Measurements from ENCODE around the gene SERPIND1.

The SERPIND1 gene

DNA sequence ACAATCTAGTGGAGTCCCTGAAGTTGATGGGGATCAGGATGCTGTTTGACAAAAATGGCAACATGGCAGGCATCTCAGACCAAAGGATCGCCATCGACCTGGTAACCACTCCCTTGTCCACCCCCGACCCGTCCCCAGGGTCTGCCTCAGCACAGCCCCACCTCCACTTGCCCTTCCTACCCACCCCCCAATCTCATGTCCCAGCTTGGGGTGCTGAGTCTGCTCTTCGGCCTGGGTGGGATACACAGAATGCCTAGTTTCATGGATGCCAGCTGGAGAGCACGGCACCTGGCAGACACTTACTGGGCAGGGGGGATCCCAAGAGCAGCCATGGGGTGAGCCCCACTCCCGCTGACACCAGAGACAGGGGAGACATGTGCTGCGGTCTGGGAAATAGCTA, 12.1 kb downstream of the SERPIND1 start:
- TF ChIP-seq, protein P1, sequence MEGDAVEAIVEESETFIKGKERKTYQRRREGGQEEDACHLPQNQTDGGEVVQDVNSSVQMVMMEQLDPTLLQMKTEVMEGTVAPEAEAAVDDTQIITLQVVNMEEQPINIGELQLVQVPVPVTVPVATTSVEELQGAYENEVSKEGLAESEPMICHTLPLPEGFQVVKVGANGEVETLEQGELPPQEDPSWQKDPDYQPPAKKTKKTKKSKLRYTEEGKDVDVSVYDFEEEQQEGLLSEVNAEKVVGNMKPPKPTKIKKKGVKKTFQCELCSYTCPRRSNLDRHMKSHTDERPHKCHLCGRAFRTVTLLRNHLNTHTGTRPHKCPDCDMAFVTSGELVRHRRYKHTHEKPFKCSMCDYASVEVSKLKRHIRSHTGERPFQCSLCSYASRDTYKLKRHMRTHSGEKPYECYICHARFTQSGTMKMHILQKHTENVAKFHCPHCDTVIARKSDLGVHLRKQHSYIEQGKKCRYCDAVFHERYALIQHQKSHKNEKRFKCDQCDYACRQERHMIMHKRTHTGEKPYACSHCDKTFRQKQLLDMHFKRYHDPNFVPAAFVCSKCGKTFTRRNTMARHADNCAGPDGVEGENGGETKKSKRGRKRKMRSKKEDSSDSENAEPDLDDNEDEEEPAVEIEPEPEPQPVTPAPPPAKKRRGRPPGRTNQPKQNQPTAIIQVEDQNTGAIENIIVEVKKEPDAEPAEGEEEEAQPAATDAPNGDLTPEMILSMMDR (conservative IDR thresholded peaks at IDR 0.05; ENCODE audit: control insufficient read depth, insufficient read depth, low read depth, low read length) = no peak
- no peak overlapping the region for H3K4me3 ChIP-seq (ENCODE audit: control insufficient read depth, low read depth, low read length)
- no peak for DNase-seq (ENCODE audit: low read depth)

DNA sequence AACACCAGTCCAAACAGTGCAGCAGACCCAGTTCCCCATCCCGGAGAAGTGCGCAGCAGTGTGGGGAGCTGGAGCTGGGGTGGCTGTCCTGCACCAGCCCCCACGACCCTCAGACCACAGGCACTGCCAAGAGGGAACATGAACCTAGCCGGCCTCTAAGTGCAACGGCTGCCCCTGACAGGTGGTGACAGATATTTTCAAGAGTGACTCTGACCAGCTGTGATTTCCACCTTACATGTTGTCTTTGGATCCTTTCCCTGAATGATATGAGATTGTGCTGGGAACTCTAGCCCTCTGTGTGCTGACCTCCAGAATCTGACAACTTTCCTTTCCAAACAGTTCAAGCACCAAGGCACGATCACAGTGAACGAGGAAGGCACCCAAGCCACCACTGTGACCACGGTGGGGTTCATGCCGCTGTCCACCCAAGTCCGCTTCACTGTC, 12.6 kb downstream of the SERPIND1 start:
- TF ChIP-seq, protein P1 (conservative IDR thresholded peaks at IDR 0.05; ENCODE audit: control insufficient read depth, insufficient read depth, low read depth, low read length) = no peak
- no peak for DNase-seq (ENCODE audit: low read depth)

DNA sequence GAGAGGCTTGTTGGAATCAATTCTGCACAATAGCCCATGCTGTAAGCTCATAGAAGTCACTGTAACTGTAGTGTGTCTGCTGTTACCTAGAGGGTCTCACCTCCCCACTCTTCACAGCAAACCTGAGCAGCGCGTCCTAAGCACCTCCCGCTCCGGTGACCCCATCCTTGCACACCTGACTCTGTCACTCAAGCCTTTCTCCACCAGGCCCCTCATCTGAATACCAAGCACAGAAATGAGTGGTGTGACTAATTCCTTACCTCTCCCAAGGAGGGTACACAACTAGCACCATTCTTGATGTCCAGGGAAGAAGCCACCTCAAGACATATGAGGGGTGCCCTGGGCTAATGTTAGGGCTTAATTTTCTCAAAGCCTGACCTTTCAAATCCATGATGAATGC, 13.3 kb downstream of the SERPIND1 start:
- no peak overlapping the region for H3K4me3 ChIP-seq (ENCODE audit: control insufficient read depth, low read depth, low read length)
- TF ChIP-seq, protein P1 (conservative IDR thresholded peaks at IDR 0.05; ENCODE audit: control insufficient read depth, insufficient read depth, low read depth, low read length) = no peak
- DNase-seq (ENCODE audit: low read depth) = no peak

More for the DNA sequence above, 12.6 kb downstream of the SERPIND1 start:
- H3K4me3 ChIP-seq (ENCODE audit: control insufficient read depth, low read depth, low read length) = no peak overlapping the region

DNA sequence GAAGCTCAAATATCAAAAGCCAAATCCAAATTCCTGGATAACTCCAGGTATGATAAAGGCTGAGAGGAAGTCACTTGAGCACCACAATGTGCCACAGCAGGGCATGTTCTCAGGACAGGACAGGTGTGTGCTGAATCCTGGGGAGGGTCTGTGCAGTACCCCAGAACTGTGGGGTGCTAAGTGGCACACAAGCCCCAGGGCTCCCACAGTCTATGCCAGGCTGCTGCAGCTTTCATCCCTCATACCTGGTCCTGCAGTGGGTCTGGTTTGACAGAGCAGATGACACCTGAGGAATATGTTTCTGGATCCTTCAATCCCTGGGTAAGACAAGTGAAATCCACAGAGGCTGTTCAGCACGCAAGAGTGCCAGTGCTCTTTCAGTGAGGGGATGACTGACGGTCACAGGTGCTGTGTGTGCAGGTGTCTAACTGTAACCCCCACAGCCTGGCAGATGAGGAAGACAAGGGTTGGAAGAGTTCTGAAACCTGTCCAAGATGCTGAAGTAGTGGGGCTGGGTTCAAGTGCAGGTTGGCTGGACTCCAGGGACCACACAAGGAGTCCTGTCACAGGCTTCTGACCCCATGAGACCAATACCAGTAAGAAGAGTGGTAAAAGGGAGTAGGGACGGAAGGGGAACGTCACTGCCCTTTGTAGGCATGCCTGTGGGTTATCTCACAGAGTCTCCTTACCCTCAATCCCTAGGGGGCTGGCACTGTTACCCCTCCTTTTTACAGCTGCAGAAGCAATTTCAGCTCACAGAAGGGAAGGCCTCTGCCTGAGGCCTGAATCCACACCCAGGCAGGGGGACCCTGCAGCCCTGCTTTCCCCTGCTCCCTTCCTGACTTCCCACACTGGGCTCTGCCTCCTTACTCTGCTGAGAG, 14.1 kb downstream of the SERPIND1 start:
- H3K4me3 ChIP-seq (ENCODE audit: control insufficient read depth, low read depth, low read length) = no peak overlapping the region
- DNase-seq (ENCODE audit: low read depth) = no peak
- TF ChIP-seq, protein P1 (conservative IDR thresholded peaks at IDR 0.05; ENCODE audit: control insufficient read depth, insufficient read depth, low read depth, low read length) = no peak

DNA sequence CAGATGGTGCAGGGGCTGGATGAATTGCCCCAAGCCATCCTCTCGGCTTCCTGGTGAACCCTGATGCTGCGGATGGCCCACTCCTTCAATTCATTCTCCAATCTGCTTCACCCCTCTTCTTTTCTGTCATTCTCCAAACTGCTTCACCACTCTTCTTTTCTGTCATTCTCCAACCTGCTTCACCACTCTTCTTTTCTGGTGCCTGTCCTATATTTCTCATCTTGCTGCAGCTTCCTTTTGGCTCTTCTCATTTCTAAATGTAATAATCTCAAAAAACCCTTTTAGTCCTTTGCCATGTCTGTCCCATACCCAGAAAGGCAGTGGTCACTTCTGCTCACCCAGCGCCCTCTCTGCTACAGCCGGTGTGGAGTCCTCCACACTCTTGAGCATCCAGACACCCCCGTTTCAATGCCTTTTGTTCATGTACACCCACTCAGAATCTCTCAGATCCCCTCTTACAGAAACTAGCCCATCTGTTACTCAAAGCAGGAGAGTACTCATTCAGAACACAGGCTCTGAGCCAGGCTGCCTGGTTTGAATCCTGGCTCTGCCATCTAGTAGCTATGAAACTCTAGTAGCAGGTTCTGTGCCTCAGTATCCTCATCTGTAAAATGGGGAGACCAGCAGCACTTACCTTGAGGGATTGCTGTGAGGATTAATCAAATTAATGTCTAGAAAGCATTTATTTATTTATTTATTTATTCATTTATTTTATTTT, 14.9 kb downstream of the SERPIND1 start:
- DNase-seq (ENCODE audit: low read depth) = no peak
- no peak overlapping the region for H3K4me3 ChIP-seq (ENCODE audit: control insufficient read depth, low read depth, low read length)
- TF ChIP-seq, protein P1 (conservative IDR thresholded peaks at IDR 0.05; ENCODE audit: control insufficient read depth, insufficient read depth, low read depth, low read length) = no peak

DNA sequence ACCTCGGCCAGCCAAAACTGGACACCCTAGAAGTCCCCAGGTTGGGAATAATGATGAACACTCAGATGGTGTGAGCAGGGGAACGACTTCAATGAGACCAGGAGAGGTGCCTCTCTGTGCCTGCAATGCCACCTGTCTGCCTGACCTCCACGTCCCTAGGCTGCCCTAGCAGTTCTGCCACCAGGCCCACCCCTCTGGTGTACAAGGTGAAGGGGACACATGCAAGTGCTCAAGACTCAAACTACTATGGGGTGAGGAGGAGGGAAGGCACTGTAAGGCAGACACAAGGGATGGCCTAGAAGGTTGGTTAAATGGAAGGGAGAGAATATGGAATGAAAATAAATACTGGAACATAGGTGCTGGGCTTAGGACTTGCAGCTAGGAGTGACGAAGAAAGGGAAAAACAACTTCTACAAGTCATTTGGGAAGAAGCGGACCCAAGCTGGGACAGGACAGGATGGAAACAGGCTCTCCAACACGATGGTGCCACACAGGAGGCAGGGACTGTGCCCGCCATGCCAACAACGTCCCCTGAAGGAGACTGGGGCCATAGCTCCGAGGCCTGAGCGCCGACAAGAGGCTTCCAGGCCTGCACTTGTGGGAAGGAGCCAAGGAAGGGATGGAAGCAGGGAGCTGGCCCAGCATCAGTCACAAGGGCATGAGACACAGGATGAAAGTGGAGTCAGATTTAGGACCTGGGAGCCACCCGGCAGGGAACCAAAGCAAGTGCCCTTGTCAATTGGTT, 18.5 kb downstream of the SERPIND1 start:
- H3K4me3 ChIP-seq (ENCODE audit: control insufficient read depth, low read depth, low read length) = no peak overlapping the region
- no peak for DNase-seq (ENCODE audit: low read depth)
- TF ChIP-seq, protein P1 (conservative IDR thresholded peaks at IDR 0.05; ENCODE audit: control insufficient read depth, insufficient read depth, low read depth, low read length) = no peak
